GM12875 (cell line): ENCODE data around the gene PNKD.

Source experiments
- H3K4me3 ChIP-seq: one replicate; pipeline ENCODE4 v1.5.1; 2011; ENCODE audit warnings: low read depth, low read length, control low read depth
- TF ChIP-seq, protein P1 (sequence below): IDR thresholded peaks from 2 replicates; pipeline ENCODE4 v1.5.1; 2011; ENCODE audit warnings: low read depth, mild to moderate bottlenecking, control low read depth, inconsistent platforms, low read length, moderate library complexity, borderline replicate concordance; ENCODE audit not compliant: insufficient read depth

PNKD gene

DNA sequence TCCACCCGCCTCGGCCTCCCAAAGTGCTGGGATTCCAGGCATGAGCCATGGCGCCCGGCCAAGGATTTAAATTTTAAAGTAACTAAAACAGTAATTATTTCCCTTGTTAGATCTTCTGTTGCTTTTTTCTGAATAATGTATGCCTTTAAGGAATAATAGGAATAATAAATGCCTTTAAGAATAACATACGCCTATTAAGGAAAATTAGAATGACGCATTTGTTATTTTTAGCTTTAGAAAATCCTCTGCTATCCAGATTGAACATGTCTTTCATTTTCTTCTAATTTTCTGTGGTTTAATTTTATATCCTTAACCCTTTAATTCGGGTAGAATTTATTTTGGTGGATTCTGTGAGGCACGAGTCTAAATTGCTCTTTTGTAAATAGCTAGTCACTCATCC lies 45.1 kb downstream of the PNKD start:
- H3K4me3 ChIP-seq: no peak overlapping the region
- TF ChIP-seq, protein P1, sequence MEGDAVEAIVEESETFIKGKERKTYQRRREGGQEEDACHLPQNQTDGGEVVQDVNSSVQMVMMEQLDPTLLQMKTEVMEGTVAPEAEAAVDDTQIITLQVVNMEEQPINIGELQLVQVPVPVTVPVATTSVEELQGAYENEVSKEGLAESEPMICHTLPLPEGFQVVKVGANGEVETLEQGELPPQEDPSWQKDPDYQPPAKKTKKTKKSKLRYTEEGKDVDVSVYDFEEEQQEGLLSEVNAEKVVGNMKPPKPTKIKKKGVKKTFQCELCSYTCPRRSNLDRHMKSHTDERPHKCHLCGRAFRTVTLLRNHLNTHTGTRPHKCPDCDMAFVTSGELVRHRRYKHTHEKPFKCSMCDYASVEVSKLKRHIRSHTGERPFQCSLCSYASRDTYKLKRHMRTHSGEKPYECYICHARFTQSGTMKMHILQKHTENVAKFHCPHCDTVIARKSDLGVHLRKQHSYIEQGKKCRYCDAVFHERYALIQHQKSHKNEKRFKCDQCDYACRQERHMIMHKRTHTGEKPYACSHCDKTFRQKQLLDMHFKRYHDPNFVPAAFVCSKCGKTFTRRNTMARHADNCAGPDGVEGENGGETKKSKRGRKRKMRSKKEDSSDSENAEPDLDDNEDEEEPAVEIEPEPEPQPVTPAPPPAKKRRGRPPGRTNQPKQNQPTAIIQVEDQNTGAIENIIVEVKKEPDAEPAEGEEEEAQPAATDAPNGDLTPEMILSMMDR: no peak

- no peak overlapping the region for H3K4me3 ChIP-seq
- TF ChIP-seq, protein P1: no peak
Observed at GRCh38 chr2:218317303-218317630, 46.9 kb downstream of the PNKD start.

DNA sequence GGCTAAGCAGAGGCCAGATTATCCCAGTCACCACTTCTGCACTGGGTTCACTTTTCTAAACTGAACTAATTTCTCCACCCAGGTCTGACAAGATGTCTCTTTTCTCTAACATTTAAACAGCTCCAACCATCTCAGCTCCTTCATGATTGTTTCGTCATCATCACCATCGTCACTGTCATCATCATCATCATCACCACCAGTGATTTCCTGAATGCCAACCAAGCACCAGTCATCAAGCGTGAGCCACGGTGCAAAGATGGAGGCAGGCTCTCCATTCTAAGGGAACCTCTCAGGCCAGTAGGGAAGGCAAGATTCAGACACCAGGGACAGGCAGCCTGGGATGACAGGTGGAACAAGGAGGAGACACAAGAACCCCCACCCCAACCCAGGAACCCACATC lies 47.5 kb downstream of the PNKD start:
- TF ChIP-seq, protein P1: no peak
- no peak overlapping the region for H3K4me3 ChIP-seq

GRCh38 chr2:218318241-218318640 lies 47.9 kb downstream of the PNKD start:
- TF ChIP-seq, protein P1: no peak
- H3K4me3 ChIP-seq: no peak overlapping the region

DNA sequence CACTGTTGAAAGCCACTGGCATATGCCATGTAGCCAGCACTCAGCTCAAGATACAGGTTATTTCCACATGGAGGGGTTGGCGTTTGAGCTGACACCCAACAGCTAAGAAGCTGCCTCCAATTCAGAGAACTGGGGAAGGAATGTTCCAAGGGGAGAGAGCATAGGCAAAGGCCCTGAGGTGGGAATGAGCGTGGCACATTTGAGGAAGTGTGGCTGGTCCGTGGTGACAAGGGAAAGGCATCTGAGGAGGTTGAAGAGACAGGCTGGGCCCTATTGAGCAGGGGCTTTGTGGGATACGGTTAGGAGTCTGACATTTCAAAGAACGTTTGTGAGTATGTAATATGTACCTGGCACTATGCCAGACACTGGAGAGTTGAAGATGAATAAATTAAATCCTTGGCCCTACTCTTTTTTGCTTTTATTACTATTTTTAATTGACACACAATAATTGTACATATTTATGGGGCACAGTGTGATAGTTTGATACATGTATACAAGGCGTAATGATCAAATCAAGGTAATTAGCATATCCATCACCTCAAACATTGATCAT lies 49.6 kb downstream of the PNKD start:
- H3K4me3 ChIP-seq: no peak overlapping the region
- TF ChIP-seq, protein P1: no peak

DNA sequence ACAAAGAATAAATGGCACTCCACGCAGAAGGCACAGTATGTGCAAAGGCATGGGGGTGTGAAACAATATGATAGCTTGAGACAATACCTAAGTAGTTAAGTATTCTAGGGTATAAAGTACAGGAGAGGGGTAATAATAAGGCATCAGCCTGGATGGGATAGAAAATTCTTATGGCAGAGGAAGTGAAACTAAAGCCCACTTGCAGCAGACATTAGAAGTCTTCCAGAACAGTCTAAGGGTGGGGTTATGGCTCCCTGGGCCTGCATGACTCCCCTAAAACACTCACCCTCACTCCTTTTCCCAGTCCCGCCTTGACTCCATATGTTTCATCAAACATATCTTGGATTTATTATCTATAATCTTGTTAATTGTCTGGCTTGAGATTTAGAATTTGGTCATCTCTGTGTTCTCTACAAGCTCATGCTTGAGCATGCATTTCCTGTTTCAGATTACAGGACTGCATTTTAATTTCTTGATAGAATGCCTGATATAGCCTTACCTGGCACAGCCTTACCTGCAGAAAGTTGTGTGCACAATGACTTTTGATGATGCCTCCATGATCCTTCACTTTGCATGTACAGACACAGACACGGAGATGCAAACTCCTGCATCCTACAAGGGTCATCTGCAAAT lies 50.5 kb downstream of the PNKD start:
- TF ChIP-seq, protein P1: no peak
- H3K4me3 ChIP-seq: no peak overlapping the region

- peak overlapping the region; percentile 54 for H3K4me3 ChIP-seq
- TF ChIP-seq, protein P1: no peak
Observed at GRCh38 chr2:218322768-218323525, 52.6 kb downstream of the PNKD start.
